Thyroid gland (tissue), 4 donors: Measurements from ENCODE around the gene MORC1.

Experiments
- POLR2A ChIP-seq, 2 donors: fragments of 450-650 bp; IDR thresholded peaks; one replicate each; pipeline ENCODE4 v1.6.1; 2017; ENCODE audit warnings: antibody characterized with exemption in 2 of 2, mild to moderate bottlenecking in 2 of 2, moderate library complexity in 1 of 2
- TF ChIP-seq, protein P1 (sequence below), 6 experiments: fragments of 200-600 bp in 3 of 6; fragments of 450-650 bp in 3 of 6; sonication (generic) in 3 of 6; IDR thresholded peaks; one replicate each; pipeline ENCODE4 v1.5.1; 2016 to 2019; ENCODE audit warnings: antibody characterized with exemption in 6 of 6, mild to moderate bottlenecking in 2 of 6, inconsistent platforms in 1 of 6, moderate library complexity in 1 of 6

DNA sequence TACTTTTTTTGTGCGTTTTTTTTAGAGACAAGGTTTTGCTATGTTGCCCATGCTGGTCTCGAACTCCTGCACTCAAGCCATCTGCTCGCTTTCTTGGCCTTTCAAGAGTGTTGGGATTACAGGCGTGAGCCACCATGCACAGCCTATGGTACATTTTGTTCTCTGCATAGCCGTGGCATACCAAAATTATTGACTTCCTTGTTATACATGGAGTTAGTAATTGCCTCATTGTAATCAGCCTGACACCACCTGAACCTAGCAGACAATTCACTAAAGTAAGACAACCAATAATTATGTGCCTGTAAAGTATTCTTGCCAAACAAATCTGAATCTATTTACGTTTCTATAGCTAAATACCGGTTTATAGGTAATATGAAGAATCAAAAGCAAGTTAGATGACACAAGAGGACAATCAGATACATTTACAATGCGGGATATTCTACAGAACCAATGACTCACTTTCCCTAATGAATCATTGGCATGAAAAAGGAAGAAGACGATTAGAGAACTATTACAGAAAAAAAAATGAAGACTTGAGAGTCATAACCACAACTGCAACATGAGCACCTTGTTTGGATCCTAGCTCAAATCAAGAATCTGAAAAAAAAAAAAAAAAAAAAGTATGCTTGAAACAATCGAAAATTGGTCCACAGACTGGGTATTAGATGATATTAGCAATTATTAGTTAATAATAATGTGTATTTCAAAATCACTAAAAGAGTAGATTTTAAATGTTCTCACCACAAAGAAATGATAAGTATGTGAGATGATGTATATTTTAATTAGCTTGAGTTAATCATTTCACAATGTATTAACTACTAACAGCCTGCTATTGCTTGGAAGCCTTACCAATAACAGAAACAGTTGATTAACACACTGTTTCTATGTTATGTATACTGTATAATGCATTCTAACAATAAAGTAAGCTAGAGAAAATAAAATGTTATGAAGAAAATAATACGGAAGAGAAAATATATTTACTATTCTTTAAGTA is 171.3 kb downstream of the MORC1 start:
- TF ChIP-seq, protein P1, sequence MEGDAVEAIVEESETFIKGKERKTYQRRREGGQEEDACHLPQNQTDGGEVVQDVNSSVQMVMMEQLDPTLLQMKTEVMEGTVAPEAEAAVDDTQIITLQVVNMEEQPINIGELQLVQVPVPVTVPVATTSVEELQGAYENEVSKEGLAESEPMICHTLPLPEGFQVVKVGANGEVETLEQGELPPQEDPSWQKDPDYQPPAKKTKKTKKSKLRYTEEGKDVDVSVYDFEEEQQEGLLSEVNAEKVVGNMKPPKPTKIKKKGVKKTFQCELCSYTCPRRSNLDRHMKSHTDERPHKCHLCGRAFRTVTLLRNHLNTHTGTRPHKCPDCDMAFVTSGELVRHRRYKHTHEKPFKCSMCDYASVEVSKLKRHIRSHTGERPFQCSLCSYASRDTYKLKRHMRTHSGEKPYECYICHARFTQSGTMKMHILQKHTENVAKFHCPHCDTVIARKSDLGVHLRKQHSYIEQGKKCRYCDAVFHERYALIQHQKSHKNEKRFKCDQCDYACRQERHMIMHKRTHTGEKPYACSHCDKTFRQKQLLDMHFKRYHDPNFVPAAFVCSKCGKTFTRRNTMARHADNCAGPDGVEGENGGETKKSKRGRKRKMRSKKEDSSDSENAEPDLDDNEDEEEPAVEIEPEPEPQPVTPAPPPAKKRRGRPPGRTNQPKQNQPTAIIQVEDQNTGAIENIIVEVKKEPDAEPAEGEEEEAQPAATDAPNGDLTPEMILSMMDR (IDR thresholded peaks at IDR 0.05): no peak
- no peak for TF ChIP-seq POLR2A (IDR thresholded peaks at IDR 0.05)
